ENCODE data around the gene MUC5AC.

The MUC5AC gene

DNA sequence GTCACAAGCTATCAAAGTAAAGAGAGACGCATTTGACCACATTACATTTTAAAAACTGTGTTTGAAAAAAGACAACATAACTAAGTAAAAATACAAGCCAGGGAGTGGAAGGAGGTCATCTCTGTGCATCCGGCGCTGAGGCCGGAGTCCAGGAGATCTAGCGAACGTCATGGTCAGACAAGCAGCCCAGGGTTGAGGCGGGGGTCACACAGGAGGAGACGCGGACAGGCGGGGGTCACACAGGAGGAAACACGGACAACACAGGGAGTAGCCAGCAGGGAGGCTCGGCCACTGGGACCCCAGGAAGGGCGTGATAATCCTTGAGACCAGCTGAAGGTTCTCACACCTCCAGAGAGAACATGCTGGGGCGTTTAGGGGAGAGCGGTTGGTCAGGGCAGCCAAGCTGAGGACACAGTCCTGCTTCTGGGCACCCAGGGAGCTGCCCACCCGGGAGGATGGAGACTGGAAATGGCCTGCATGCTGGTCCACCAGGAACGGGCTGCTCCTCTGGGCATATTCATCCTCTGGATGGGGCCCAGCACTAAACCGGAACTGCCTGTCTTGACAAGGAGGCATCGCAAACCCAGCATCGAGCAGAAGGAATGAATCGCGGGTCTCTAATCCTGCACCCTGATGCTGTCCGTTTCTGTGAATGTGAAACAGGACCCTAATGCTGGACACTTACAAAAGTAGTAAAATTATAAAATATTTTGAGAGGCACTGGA lies 40.9 kb upstream of the MUC5AC start:
- Histone ChIP-seq H3K27me3 (ENCODE audit: insufficient read depth, low read length) (no peaks in the 10 kb centered on the region), H3K9me3 (ENCODE audit: insufficient read depth, low read depth, low read length) (no peaks in the 10 kb centered on the region), H3K27ac (ENCODE audit: low read length) (no peak overlapping the region), H3K9ac (ENCODE audit: low read depth, low read length) (no peak overlapping the region), H3K4me1 (ENCODE audit: insufficient read depth, low read length) (no peaks in the 10 kb centered on the region), H3K36me3 (ENCODE audit: insufficient read depth, low read depth, low read length) (no peaks in the 10 kb centered on the region), H3K4me3 (ENCODE audit: low read length) (no peak overlapping the region)

DNA sequence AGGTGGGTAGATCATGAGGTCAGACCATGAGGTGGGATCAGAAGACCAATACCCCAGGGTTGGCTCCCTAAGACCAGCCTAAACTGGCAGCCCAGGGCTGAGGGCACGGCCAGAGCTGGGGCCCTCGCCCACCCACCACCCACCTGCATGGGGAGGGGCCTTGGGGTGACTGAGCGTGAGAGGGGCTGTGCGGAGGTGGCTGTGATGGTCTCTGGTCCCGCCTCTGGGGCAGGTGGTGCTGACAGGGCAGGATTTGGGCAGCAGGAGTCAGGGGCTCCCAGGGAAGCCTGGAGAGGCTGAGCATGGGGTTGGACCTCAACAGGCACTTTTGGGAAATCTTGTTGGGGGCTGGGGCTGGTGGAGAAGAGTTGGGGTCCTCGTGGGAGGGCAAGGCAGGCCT lies 39.8 kb upstream of the MUC5AC start:
- no peaks in the 10 kb centered on the region for H3K27me3 ChIP-seq (ENCODE audit: insufficient read depth, low read length)
- no peak overlapping the region for H3K4me3 ChIP-seq (ENCODE audit: low read length)
- no peak overlapping the region for H3K27ac ChIP-seq (ENCODE audit: low read length)

DNA sequence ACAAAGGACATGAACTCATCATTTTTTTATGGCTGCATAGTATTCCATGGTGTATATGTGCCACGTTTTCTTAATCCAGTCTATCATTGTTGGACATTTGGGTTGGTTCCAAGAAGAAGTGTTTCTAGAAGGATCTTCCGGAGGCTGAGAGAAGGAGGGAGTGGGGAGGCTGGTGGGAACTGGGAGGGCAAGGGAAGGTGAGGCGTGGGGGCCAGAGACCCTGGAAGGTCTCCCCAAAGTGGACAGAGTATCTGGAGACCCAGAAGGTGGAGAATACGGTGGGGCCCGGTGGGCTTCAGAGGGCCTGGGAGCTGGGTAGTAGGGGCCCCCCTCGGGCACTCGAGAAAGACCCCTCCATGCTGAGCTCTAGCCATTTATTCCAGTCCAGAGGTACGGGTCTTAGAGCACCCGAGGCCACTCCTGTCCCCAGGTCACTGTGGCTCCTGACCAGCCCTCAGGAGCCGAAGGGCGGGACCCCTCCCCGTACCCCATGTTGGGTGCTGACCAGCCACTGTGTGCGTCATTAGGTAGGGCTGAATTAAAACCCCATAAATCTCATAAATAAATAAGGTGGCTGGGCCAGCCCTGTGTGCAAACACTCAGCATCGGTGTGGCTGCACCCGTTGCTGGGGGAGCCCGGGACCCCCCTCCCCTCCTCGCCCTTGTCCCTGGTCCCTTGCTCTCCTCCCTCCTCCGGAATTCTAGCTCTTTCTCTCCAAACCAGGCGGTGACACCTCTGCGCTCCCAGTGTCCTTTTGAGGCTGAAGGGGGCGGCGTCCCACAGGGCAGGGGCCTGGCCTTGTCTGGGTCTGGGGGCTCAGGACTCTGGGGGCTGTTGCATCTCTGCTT lies 38.8 kb upstream of the MUC5AC start:
- Histone ChIP-seq H3K9ac (ENCODE audit: low read depth, low read length) (no peak overlapping the region), H3K36me3 (ENCODE audit: insufficient read depth, low read depth, low read length) (no peaks in the 10 kb centered on the region), H3K27ac (ENCODE audit: low read length) (no peak overlapping the region), H3K4me1 (ENCODE audit: insufficient read depth, low read length) (no peaks in the 10 kb centered on the region), H3K4me3 (ENCODE audit: low read length) (no peak overlapping the region), H3K9me3 (ENCODE audit: insufficient read depth, low read depth, low read length) (no peaks in the 10 kb centered on the region; the same call in 1 of the 2 replicates), H3K27me3 (ENCODE audit: insufficient read depth, low read length) (no peaks in the 10 kb centered on the region)

More for the DNA sequence above, 39.8 kb upstream of the MUC5AC start:
- Histone ChIP-seq H3K9ac (ENCODE audit: low read depth, low read length) (no peak overlapping the region), H3K4me1 (ENCODE audit: insufficient read depth, low read length) (no peaks in the 10 kb centered on the region), H3K9me3 (ENCODE audit: insufficient read depth, low read depth, low read length) (no peaks in the 10 kb centered on the region), H3K36me3 (ENCODE audit: insufficient read depth, low read depth, low read length) (no peaks in the 10 kb centered on the region)

DNA sequence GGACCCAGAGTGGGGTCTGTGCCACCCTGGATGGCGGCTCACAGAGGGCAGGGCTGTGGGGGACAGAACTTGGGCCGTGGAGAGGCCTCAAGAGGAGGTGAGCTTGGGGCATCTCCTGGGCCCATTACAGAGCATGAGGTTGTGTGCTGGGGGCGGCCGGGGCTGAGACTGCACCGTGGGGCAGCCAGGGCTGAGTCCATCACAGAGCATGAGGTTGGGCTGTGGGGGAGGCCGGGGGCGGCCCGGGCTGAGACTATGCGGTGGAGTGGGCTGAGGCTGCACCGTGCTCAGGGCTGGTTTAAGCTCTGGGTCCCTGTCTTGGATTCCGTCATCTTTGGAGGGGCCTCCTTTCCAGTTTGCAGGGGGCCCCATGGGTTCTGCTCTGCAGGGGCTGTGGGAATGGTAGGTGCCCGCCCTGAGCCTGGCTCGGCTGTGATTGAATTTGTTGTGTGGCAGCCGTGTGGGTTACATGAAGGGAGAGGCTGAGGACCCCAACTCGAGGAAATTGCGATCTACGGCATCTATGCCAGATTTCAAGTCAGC lies 38.1 kb upstream of the MUC5AC start:
- H3K4me1 ChIP-seq (ENCODE audit: insufficient read depth, low read length): no peaks in the 10 kb centered on the region
- no peak overlapping the region for H3K27ac ChIP-seq (ENCODE audit: low read length)
- no peaks in the 10 kb centered on the region for H3K36me3 ChIP-seq (ENCODE audit: insufficient read depth, low read depth, low read length)
- H3K9me3 ChIP-seq (ENCODE audit: insufficient read depth, low read depth, low read length): peaks cover 4% of the 10 kb centered on the region; the same call in 1 of the 2 replicates
- H3K4me3 ChIP-seq (ENCODE audit: low read length): no peak overlapping the region
- no peak overlapping the region for H3K9ac ChIP-seq (ENCODE audit: low read depth, low read length)
- no peaks in the 10 kb centered on the region for H3K27me3 ChIP-seq (ENCODE audit: insufficient read depth, low read length)

GRCh38 chr11:1120532-1121330 lies 37.0 kb upstream of the MUC5AC start:
- Histone ChIP-seq H3K27me3 (ENCODE audit: insufficient read depth, low read length) (no peaks in the 10 kb centered on the region), H3K9ac (ENCODE audit: low read depth, low read length) (no peak overlapping the region), H3K4me3 (ENCODE audit: low read length) (no peak overlapping the region)

DNA sequence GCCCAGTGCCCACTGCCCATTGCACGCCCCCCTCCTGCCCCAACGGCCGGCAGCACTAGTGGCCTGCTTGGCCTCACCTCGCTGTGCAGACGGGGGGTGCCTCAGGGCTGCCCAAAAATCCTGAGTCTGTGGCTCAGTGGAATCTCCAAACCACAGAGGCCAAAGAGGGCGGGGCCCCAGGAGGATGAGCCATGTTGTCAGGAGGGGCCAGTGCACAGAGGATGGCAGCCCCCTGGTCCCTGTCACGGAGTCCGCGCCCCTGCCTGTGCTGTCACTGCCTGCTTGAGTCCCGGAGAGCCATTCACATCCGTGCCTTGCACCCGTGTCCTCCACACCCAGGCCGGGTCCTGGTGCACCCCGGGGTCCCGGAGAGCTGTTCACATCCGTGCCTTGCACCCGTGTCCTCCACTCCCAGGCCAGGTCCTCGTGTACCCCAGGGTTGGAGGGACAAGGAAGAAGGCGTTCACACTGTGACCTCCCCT lies 36.4 kb upstream of the MUC5AC start:
- no peaks in the 10 kb centered on the region for H3K4me1 ChIP-seq (ENCODE audit: insufficient read depth, low read length)
- H3K36me3 ChIP-seq (ENCODE audit: insufficient read depth, low read depth, low read length): no peaks in the 10 kb centered on the region
- no peak overlapping the region for H3K27ac ChIP-seq (ENCODE audit: low read length)

More at GRCh38 chr11:1120532-1121330, 37.0 kb upstream of the MUC5AC start:
- Histone ChIP-seq H3K27ac (ENCODE audit: low read length) (no peak overlapping the region), H3K9me3 (ENCODE audit: insufficient read depth, low read depth, low read length) (peaks cover 4% of the 10 kb centered on the region; the same call in 1 of the 2 replicates), H3K36me3 (ENCODE audit: insufficient read depth, low read depth, low read length) (no peaks in the 10 kb centered on the region), H3K4me1 (ENCODE audit: insufficient read depth, low read length) (no peaks in the 10 kb centered on the region)

DNA sequence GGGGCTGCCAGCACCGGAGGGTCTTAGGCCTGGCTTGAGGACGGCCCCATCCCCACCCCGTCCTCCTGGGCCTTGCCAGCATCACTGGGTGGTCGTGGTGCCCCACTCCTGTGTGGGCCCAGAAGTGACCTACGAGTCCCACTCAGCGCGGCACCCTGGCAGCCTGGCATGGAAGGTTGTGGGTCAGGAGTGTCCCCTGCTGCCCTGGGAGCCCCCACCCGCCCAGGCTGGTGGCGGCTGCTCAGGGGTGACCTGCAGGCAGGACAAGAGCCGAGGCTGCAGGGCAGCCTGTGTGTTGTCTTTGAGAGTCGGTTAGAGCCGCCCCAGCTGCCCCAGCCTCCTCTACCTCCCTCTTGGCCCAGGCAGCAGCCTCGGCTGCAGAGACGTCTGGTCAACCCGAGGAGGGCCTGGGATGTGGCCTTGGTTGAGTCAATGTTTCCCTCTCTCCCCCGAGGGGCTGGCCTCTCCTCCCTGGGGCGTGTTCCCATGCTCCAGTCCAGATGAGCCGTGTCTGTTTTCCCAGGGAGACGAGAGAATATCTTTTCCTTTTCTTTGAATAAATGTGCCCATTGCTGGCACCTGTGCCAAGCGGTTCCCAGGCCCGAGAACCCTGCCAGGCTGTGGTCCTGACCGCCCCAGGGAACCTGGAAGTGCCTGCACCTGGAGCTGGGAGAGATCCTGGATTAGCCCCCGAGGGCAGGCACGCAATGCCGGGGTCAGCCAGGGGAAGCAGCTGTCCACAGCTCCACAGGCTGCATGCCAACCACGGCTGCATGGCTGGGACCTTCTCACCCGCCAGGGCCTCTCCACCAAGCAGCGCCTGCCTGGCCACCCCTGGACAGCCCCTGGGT lies 35.7 kb upstream of the MUC5AC start:
- Histone ChIP-seq H3K9me3 (ENCODE audit: insufficient read depth, low read depth, low read length) (peaks cover 4% of the 10 kb centered on the region; the same call in 1 of the 2 replicates), H3K36me3 (ENCODE audit: insufficient read depth, low read depth, low read length) (no peaks in the 10 kb centered on the region), H3K4me3 (ENCODE audit: low read length) (no peak overlapping the region), H3K27ac (ENCODE audit: low read length) (no peak overlapping the region), H3K4me1 (ENCODE audit: insufficient read depth, low read length) (no peaks in the 10 kb centered on the region), H3K27me3 (ENCODE audit: insufficient read depth, low read length) (no peaks in the 10 kb centered on the region), H3K9ac (ENCODE audit: low read depth, low read length) (no peak overlapping the region)

More for the DNA sequence above, 36.4 kb upstream of the MUC5AC start:
- Histone ChIP-seq H3K9me3 (ENCODE audit: insufficient read depth, low read depth, low read length) (peaks cover 4% of the 10 kb centered on the region; the same call in 1 of the 2 replicates), H3K27me3 (ENCODE audit: insufficient read depth, low read length) (no peaks in the 10 kb centered on the region), H3K9ac (ENCODE audit: low read depth, low read length) (no peak overlapping the region), H3K4me3 (ENCODE audit: low read length) (no peak overlapping the region)

GRCh38 chr11:1122664-1123002 lies 35.1 kb upstream of the MUC5AC start:
- no peaks in the 10 kb centered on the region for H3K27me3 ChIP-seq (ENCODE audit: insufficient read depth, low read length)
- no peak overlapping the region for H3K9ac ChIP-seq (ENCODE audit: low read depth, low read length)
- H3K4me1 ChIP-seq (ENCODE audit: insufficient read depth, low read length): no peaks in the 10 kb centered on the region
- no peak overlapping the region for H3K27ac ChIP-seq (ENCODE audit: low read length)
- H3K36me3 ChIP-seq (ENCODE audit: insufficient read depth, low read depth, low read length): no peaks in the 10 kb centered on the region
- H3K9me3 ChIP-seq (ENCODE audit: insufficient read depth, low read depth, low read length): peaks cover 4% of the 10 kb centered on the region; the same call in 1 of the 2 replicates
- H3K4me3 ChIP-seq (ENCODE audit: low read length): no peak overlapping the region

DNA sequence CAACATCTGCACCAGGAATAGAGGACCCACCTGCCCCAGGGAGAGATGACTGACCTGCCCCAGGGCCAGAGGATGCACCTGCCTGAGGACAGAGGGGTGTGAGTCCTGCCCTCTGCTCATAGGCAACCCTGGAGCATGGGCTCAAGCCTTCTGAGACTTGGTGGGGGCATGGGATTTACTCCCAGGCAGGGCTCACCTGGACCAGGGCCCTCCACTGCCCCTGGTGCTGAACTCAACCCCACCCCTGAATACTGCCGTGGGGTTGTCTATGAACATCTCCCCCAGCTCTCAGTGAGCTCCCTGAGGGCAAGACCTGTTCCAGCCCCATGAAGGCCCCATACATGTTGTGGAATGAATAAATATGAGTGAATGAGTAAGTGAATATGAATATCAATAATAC lies 33.8 kb upstream of the MUC5AC start:
- Histone ChIP-seq H3K4me3 (ENCODE audit: low read length) (no peak overlapping the region), H3K27me3 (ENCODE audit: insufficient read depth, low read length) (no peaks in the 10 kb centered on the region), H3K4me1 (ENCODE audit: insufficient read depth, low read length) (no peaks in the 10 kb centered on the region), H3K36me3 (ENCODE audit: insufficient read depth, low read depth, low read length) (no peaks in the 10 kb centered on the region), H3K27ac (ENCODE audit: low read length) (no peak overlapping the region), H3K9me3 (ENCODE audit: insufficient read depth, low read depth, low read length) (peaks cover 4% of the 10 kb centered on the region; the same call in 1 of the 2 replicates), H3K9ac (ENCODE audit: low read depth, low read length) (no peak overlapping the region)

DNA sequence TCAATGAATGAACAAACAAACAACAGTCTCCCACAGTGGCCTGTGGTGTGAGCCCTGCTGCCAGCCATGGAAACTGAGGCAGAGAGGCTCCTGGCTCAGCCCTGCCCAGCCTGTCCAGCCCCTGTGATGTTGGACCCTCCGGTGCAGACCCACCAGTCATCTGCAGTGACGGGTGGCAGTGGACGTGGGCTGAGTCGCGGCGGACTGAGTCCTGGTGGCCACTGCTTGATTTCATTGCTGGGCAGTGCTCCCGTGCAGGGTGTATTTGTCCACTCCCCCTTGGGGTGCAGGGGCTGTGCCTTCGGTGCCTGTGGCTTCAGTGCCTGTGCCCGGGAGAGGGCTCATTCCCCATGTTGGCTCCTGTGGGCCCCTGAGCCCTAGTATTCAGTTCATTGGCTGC lies 31.9 kb upstream of the MUC5AC start:
- Histone ChIP-seq H3K4me1 (ENCODE audit: insufficient read depth, low read length) (no peaks in the 10 kb centered on the region), H3K27ac (ENCODE audit: low read length) (no peak overlapping the region), H3K27me3 (ENCODE audit: insufficient read depth, low read length) (no peaks in the 10 kb centered on the region), H3K4me3 (ENCODE audit: low read length) (no peak overlapping the region), H3K9me3 (ENCODE audit: insufficient read depth, low read depth, low read length) (peaks cover 4% of the 10 kb centered on the region; the same call in 1 of the 2 replicates), H3K36me3 (ENCODE audit: insufficient read depth, low read depth, low read length) (no peaks in the 10 kb centered on the region), H3K9ac (ENCODE audit: low read depth, low read length) (no peak overlapping the region)

Data from iPS-20b (cell line).